Right lung (tissue), 5 donors: Measurements from ENCODE around the gene ROR2. TPM values are rescaled to one million over a fixed set of nuclear protein-coding genes. Genes with fewer than 3 reads are reported as not detected.
"Not testable (repeated sequence)": the region's sequence is repeated elsewhere in the genome, so short reads cannot be mapped to it uniquely, and the experiment has no call there.

Experiments
- DNase-seq, 2 donors: peaks; one replicate each; pipeline ENCODE4 v3.0.0-alpha.2; 2013
- polyA plus RNA-seq, 5 donors: library from polyadenylated mRNA; unstranded; fragments of 120-200 nt; gene quantifications; one replicate each; pipeline versions ENCODE4 v1.2.1 to v1.2.3, GENCODE V29; 2013; ENCODE audit warnings: inconsistent platforms in 1 of 5, low replicate concordance in 1 of 5; ENCODE audit not compliant: insufficient read length in 5 of 5, insufficient read depth in 1 of 5

The ROR2 gene
- polyA plus RNA-seq, 5 donors: 24.4 to 33.5 (median 29.7) TPM

DNA sequence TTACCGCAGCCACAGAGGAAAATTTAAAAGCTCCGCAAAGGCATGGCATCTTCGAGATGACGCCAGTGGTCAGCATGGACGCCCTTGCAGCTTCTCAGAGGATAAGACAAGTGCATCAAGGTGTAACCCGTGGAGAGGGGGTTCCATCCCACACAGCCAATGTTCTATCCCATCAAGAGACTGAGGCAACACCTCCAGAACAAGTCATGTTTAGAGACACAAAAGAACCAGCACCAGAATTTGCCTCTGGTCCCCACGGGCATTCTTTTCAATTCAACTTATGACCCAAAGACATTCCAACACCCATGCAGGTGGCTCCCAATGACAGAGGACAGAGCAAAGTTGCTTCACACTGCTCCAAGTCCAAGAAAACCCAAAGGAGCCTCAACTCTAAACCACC lies 20.7 kb downstream of the ROR2 start:
- no peak for DNase-seq

GRCh38 chr9:91927922-91928510 lies 22.0 kb downstream of the ROR2 start:
- DNase-seq: no peak

GRCh38 chr9:91924090-91924489 lies 25.9 kb downstream of the ROR2 start:
- DNase-seq: no peak

DNA sequence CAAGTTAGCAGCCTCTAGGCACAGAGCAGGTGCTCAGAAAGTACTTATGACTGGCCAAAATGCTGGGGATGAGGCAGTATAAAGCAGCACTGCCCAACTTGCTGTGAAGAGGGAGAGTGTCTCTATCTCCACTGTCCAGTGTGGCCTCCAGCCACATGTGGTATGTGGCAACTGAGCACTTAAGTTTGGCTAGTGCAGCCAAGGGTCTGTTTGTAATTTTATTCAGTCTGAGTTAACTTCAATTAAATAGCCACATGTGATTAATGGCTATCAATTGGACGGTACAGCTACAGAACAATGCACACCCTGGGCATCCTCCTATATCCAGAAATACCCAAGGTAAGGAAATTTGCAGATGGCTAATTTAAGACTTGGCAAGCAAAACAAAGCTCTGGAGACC lies 26.9 kb downstream of the ROR2 start:
- DNase-seq: no peak

DNA sequence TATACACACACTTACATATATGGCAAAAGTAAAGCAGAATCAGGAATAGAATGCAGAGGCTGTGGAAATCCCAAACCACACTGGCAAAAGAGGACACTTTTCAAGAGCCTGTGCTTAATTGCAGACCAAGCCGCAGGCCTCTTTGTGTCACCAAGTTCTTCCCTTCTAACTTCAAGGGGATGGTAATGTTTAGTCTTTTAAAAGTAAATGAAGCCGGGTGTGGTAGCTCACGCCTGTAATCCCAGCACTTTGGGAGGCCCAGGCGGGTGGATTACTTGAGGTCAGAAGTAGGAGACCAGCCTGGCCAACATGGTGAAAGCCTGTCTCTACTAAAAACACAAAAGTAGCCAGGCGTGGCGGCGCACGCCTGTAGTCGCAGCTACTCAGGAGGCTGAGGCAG lies 28.7 kb downstream of the ROR2 start:
- no peak for DNase-seq

- no peak for DNase-seq
Observed at GRCh38 chr9:91920630-91921350, 29.2 kb downstream of the ROR2 start.

- DNase-seq: no peak
Observed at GRCh38 chr9:91919621-91920020, 30.4 kb downstream of the ROR2 start.

DNA sequence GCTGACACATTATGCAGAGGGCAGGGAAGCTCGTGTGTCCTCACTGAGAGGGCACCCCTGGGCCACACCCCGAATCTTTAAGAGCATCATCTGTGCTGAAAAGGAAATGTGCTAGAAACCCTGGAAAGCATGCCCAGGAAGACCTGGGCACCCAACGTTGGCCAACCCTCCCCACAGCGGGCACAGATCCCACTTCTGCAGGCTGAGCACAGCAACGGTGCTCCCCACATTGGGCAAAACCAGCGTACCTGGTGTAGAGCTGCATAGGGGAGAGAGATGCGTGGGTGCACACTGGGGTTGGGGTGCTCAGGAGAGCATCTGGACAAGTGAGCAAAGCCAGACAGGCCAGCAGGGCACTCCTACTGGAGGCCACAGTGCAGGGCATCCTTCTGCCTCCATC lies 32.6 kb downstream of the ROR2 start:
- no peak for DNase-seq

DNA sequence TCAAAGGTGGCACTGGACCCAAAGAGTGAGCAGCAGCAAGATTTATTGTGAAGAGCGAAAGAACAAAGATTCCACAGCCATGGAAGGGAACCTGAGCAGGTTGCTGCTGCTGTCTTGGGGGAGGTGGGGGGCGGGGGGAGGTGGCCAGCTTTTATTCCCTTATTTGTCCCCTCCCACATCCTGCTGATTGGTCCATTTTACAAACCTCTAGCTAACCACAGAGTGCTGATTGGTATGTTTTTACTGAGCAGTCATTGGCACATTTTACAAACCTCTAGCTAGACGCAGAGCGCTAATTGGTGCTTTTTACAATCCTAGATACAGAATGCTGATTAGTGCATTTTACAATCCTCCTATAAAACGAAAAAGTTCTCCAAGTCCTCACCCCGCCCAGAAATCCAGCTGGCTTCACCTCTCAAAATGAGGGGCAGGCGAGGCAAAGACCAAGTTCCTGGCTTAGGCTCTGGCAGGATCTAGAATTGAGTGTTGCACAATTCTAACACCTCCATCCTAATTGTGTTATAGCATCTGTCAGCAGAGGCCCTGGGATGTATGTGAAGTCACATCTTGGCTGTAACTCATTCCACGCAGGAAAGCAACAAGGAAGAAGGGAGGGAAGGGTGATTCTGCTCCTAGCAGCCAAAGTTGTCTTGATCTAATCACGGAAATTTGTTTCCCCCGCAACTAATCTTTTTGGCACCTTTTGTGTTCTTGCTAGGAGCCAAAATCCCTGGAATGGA lies 34.3 kb downstream of the ROR2 start:
- no peak for DNase-seq

GRCh38 chr9:91914937-91915336 lies 35.1 kb downstream of the ROR2 start:
- no peak for DNase-seq

DNA sequence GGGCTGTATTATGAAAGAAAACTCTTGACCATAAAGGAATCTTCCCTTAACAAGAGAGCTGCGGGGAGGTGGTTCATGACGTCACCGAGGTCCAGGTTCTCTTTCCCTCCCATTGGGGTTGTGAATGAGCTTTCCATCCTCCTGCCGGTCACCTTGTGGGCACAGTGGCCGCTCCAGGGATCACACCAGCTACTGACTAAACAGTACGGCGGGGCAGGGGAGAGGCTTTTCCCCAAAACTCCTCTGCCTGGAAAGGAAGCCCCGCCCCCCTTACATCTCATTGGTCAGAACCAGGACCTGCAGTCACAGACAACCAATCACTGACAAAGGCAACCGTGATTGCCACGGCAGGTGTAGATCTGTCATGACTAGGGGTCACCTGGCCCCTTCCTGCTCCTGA lies 35.6 kb downstream of the ROR2 start:
- no peak for DNase-seq

- DNase-seq: no peak
Observed at GRCh38 chr9:91913986-91914385, 36.0 kb downstream of the ROR2 start.

DNA sequence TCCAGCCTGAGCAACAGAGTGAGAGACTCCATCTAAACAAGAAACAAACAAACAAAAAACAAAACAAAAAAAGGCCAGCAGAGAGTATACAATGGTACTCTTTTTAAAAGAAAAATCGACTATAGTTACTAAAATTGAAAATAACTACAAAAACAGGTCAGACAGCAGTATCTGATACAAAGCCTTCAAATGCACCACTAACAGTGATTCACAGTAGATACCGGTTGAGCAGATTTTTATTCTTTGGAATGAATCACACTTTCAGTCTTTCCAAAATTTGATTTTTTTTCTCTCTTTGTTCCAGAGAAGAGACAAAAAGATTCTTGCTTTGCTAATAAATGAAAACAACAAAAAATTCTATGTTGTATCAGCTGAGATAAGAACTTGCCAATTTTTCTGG lies 36.9 kb downstream of the ROR2 start:
- DNase-seq: no peak

DNA sequence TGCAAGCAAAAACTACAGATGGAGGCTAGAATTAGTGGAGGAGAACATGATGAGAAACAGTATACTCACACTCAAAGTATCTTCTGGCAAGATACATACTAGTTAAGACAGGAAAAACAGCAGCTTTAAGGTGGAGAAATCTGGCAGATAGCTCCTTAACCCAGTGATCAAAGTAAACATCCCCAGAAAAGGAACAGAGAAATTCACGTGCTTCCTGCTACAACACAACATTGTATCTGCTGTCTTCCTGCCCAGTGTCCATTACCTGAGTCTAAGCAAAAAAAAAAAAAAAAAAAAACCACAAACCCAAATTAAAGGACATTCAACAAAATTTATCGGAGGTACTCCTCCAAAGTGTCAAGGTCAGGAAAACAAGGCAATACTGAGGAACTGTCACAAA lies 38.4 kb downstream of the ROR2 start:
- no peak for DNase-seq

- not testable (repeated sequence) for DNase-seq
Observed at GRCh38 chr9:91909256-91909655, 40.8 kb downstream of the ROR2 start.

DNA sequence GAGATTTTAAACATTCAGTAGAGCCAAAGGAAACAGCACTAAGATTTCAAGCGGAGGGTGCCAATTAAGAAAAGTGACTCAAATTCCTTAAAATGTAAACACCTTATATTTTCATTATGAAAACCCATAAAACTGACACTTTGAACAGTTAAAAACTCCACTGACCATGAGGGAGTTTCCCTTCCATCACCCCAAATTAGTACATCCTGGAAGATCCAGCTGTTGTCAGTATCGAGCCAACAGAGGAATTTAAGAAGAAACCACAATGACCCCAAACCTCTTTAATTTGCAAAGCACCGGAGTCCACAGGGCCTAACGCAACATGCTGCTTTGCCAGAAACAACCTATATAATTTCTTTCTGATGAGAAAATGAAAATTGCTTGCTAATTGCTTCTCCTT lies 41.3 kb downstream of the ROR2 start:
- DNase-seq: no peak

GRCh38 chr9:91908293-91908623 lies 41.8 kb downstream of the ROR2 start:
- no peak for DNase-seq

- no peak for DNase-seq
Observed at GRCh38 chr9:91907484-91908292, 42.3 kb downstream of the ROR2 start.

GRCh38 chr9:91905991-91906469 lies 44.0 kb downstream of the ROR2 start:
- no peak for DNase-seq

DNA sequence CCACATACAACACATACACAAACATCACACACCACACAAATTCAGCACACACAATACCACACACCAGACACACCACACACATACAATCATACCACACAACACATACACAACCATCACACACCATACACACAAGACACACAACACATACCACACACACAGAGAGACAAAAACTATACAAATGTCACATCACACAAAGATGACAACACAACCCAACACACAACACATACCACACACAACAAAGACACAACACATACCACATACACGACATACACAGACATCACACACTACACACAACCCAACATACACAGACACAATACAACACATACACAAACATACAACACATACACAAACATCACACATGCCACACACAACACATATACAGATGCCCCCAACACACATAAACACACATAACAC lies 44.8 kb downstream of the ROR2 start:
- no peak for DNase-seq

GRCh38 chr9:91904588-91905236 lies 45.3 kb downstream of the ROR2 start:
- DNase-seq: no peak
